Activated T-helper 1 cell treated with anti-CD3 and anti-CD28 coated beads, Interleukin-12 subunit alpha, Interleukin-12 subunit beta, Interleukin-2, Interleukin-4 antibody, amounts not matched to agents 30 ng/mL and 10 ng/mL and 1 ng/mL, durations not matched to agents 14 hours and 24 hours and 36 hours (primary cell): ENCODE measurements around the gene ZMPSTE24. TPM values are rescaled to one million over a fixed set of nuclear protein-coding genes. Genes with fewer than 3 reads are reported as not detected.

Experiments used
- DNase-seq: peaks from one replicate; pipeline ENCODE4 v3.0.0; 2021; ENCODE audit warnings: low spot score
- H3K27ac Mint-ChIP-seq: one replicate; pipeline ENCODE4 v1.8.0; 2021; ENCODE audit warnings: mild to moderate bottlenecking, mixed read lengths
- H3K27me3 Mint-ChIP-seq: one replicate; pipeline ENCODE4 v1.8.0; 2022; ENCODE audit warnings: mild to moderate bottlenecking, moderate library complexity, mixed read lengths; ENCODE audit not compliant: insufficient read depth
- H3K36me3 Mint-ChIP-seq: one replicate; pipeline ENCODE4 v1.8.0; 2021; ENCODE audit warnings: low read depth, mixed read lengths
- H3K4me1 Mint-ChIP-seq: one replicate; pipeline ENCODE4 v1.8.0; 2021; ENCODE audit warnings: low read depth, mixed read lengths
- H3K4me3 Mint-ChIP-seq: one replicate; pipeline ENCODE4 v1.8.0; 2021; ENCODE audit warnings: mild to moderate bottlenecking, moderate library complexity, mixed read lengths
- H3K9me3 Mint-ChIP-seq: one replicate; pipeline ENCODE4 v1.8.0; 2021; ENCODE audit warnings: mixed read lengths
- intact Hi-C: fragments of 100-400 bp; cut with micrococcal nuclease; formaldehyde crosslinking; loops from one replicate; pipeline ENCODE4 v1.15.1; 2024
- total RNA-seq: library from RNA; stranded (reverse); gene quantifications from 2 replicates; pipeline ENCODE4 v1.2.3, GENCODE V29; 2022

Gene ZMPSTE24
- total RNA-seq, 1 donor from 2014 or later = 50.2 TPM

DNA sequence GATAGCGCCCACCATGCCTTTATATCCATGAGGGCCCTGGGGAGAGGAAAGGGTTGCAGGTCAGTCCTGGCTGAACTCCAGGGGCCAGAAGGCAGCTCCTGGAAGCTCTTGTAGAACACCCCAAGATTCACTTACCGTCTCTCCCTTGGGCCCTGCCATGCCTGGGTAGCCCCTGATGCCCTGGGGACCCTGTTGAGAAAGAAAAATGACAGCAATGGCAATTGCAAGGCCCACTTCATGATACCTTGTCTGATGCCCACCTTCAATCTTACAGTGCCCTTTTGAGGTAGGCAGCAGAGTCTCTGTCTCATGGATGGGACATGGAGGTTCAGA is 52.1 kb downstream of the ZMPSTE24 start:
- H3K4me3 Mint-ChIP-seq = no peak overlapping the region
- peaks cover 23% of the 10 kb centered on the region for H3K4me1 Mint-ChIP-seq
- H3K9me3 Mint-ChIP-seq = no peaks in the 10 kb centered on the region
- no peak for DNase-seq
- H3K27me3 Mint-ChIP-seq = no peaks in the 10 kb centered on the region
- no peak overlapping the region for H3K27ac Mint-ChIP-seq
- intact Hi-C loops = no loop called here
- H3K36me3 Mint-ChIP-seq = peaks cover 6% of the 10 kb centered on the region

DNA sequence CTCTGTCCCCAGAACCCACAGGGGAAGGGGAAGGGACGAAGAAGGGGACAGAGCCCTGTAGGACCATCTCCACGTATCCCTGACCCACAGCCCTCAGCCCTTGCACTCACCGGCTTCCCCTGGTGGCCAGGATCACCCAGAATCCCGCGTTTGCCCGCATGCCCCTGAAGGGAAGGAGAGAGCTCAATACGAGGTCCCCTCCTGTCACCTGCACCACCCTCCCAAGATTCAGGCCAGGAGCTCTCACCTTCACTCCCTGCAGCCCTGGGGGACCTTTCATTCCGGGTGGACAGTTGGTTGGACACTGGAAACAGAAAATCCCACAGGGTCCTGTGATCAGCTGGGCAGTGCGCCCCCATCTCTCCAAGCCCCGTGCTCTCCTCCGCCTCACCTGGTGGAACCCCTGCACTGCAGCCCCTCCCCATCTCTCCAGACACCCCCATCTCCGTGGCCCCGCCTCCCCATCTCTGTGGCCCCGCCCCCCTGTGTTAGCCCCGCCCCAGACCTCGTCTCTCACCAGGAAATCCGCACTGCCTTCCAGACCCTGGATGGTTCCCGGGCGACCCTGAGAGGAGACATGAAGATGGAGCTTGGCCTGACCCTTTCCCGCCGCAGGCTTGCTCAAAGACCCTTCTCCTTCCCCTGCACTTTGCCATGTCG is 53.1 kb downstream of the ZMPSTE24 start:
- no peak for DNase-seq
- Mint-ChIP-seq H3K27me3 (peaks cover under 1% of the 10 kb centered on the region), H3K4me3 (peak overlapping the region; percentile 34), H3K27ac (peak overlapping the region; percentile 25), H3K36me3 (peaks cover 6% of the 10 kb centered on the region), H3K4me1 (peaks cover 29% of the 10 kb centered on the region), H3K9me3 (no peaks in the 10 kb centered on the region)
- intact Hi-C loops = no loop called here

- Mint-ChIP-seq H3K9me3 (no peaks in the 10 kb centered on the region), H3K27me3 (peaks cover 3% of the 10 kb centered on the region), H3K4me3 (no peak overlapping the region), H3K27ac (peak overlapping the region; percentile 42), H3K4me1 (peaks cover 31% of the 10 kb centered on the region), H3K36me3 (peaks cover 4% of the 10 kb centered on the region)
- no peak for DNase-seq
- intact Hi-C loops = no loop called here
These were observed 53.7 kb downstream of the ZMPSTE24 start for GRCh38 chr1:40311692-40312091.

- peaks cover 33% of the 10 kb centered on the region for H3K4me1 Mint-ChIP-seq
- peak overlapping the region; percentile 89 for H3K27ac Mint-ChIP-seq
- DNase-seq = peak; percentile 24
- H3K4me3 Mint-ChIP-seq = peak overlapping the region; percentile 73
- H3K27me3 Mint-ChIP-seq = peaks cover 8% of the 10 kb centered on the region
- intact Hi-C loops = no loop called here
- H3K9me3 Mint-ChIP-seq = no peaks in the 10 kb centered on the region
- H3K36me3 Mint-ChIP-seq = peaks cover 5% of the 10 kb centered on the region
These were observed 54.5 kb downstream of the ZMPSTE24 start for GRCh38 chr1:40312238-40313205.

GRCh38 chr1:40313329-40313957 is 55.4 kb downstream of the ZMPSTE24 start:
- Mint-ChIP-seq H3K4me1 (peaks cover 40% of the 10 kb centered on the region), H3K36me3 (peaks cover 10% of the 10 kb centered on the region), H3K9me3 (no peaks in the 10 kb centered on the region), H3K27me3 (peaks cover 13% of the 10 kb centered on the region), H3K4me3 (no peak overlapping the region), H3K27ac (peak overlapping the region; percentile 89)
- intact Hi-C loops = no loop called here
- no peak for DNase-seq

GRCh38 chr1:40313958-40314720 is 56.1 kb downstream of the ZMPSTE24 start:
- peaks cover 46% of the 10 kb centered on the region for H3K4me1 Mint-ChIP-seq
- DNase-seq = no peak
- intact Hi-C loops = loop anchor here (2.0 kb wide), 2 partner anchors 49 to 73 kb away; no protein-coding TSS in a partner anchor

DNA sequence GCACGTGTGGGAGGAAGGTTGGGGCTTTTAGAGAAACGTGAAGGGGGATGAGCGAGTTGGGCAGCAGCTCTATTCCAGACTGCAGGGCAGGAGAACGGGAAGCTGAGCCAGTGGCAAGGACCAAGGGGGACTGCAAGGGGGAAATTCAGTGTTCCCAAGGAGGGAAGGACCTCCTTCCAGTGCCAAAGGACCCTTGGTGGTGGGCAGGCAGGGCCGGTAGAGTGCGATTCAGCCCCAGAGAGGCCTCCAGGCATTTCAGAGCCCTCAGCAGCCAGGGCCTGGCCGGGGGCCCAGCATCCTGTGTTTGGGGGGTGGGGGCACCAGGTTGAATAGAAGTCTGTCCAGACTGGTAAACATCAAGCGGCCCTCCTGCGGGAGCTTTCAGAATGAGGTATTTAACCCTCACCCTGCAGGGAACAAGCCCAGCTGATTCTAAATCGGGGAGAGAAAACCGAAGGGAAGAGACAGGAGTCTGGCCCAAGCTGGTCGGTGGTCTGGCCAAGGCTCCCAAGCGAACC is 56.7 kb downstream of the ZMPSTE24 start:
- intact Hi-C loops = loop anchor here (1.0 to 5.0 kb wide), 8 partner anchors 24 to 217 kb away; partner anchors contain the start of genes PPT1 and ZMPSTE24
- peaks cover 12% of the 10 kb centered on the region for H3K36me3 Mint-ChIP-seq
- DNase-seq = no peak
- H3K27ac Mint-ChIP-seq = peak overlapping the region; percentile 43
- peaks cover 13% of the 10 kb centered on the region for H3K27me3 Mint-ChIP-seq
- peak overlapping the region; percentile 78 for H3K4me3 Mint-ChIP-seq
- no peaks in the 10 kb centered on the region for H3K9me3 Mint-ChIP-seq
- peaks cover 50% of the 10 kb centered on the region for H3K4me1 Mint-ChIP-seq

More at GRCh38 chr1:40313958-40314720, 56.1 kb downstream of the ZMPSTE24 start:
- Mint-ChIP-seq H3K36me3 (peaks cover 12% of the 10 kb centered on the region), H3K9me3 (no peaks in the 10 kb centered on the region), H3K4me3 (peak overlapping the region; percentile 78), H3K27me3 (peaks cover 13% of the 10 kb centered on the region), H3K27ac (peak overlapping the region; percentile 43)

- H3K27ac Mint-ChIP-seq = peak overlapping the region; percentile 23
- peaks cover 13% of the 10 kb centered on the region for H3K27me3 Mint-ChIP-seq
- H3K4me3 Mint-ChIP-seq = peak overlapping the region; percentile 78
- DNase-seq = peak; percentile 77
- H3K36me3 Mint-ChIP-seq = peaks cover 12% of the 10 kb centered on the region
- H3K9me3 Mint-ChIP-seq = no peaks in the 10 kb centered on the region
- peaks cover 49% of the 10 kb centered on the region for H3K4me1 Mint-ChIP-seq
- intact Hi-C loops = loop anchor here (1.0 to 5.0 kb wide), 8 partner anchors 23 to 218 kb away; partner anchors contain the start of genes PPT1 and ZMPSTE24
These were observed 57.3 kb downstream of the ZMPSTE24 start for GRCh38 chr1:40315239-40315794.

GRCh38 chr1:40315795-40316594 is 58.0 kb downstream of the ZMPSTE24 start:
- Mint-ChIP-seq H3K4me1 (peaks cover 45% of the 10 kb centered on the region), H3K27ac (peak overlapping the region; percentile 83), H3K27me3 (peaks cover 13% of the 10 kb centered on the region), H3K36me3 (peaks cover 10% of the 10 kb centered on the region), H3K4me3 (peak overlapping the region; percentile 78), H3K9me3 (no peaks in the 10 kb centered on the region)
- DNase-seq = no peak
- intact Hi-C loops = loop anchor here (1.0 to 5.0 kb wide), 9 partner anchors 22 to 219 kb away; partner anchors contain the start of genes PPT1 and ZMPSTE24

DNA sequence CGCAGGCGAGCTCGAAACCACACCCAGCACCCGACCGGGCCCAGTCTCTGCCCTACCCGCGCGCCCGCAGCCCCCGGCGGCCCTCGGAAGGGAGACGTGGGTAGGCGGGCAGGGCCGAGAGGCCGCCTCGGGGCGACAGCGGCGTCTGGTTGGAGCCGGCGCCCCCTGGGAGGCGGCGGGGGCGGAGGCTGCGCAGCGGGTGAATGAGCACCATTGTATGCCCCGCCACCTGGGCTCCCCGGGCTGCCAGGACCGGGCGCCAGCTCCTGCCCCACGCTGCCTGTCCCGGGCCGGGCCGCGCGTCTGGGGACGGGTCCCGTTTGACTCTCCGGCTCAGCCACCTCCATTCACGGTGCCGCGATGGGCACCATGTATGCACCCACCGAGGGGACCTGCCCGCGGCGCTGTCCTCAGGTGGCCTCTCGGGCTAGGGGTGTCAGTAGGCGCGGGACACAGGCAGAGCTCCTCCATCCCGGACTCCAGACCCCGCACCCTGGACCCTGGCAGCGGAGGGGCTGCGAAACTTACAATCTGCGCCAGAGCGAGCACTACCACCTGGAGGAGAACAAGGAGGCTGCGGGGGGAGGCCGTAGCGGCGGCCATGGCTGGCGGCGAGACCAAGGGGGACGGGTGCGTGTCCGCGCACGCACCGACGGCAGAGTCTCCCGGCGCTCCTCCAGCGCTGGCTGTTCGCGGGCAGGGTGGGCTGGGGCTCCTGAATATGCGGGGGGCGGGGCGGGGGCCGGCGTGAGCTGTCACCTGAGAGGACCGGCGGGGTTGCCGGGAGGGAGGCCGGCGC is 58.8 kb downstream of the ZMPSTE24 start, which contains the start of gene COL9A2:
COL9A2 (minus strand) TSS at position 692 of the 799 bp plus-strand sequence; CDS start at position 603, 89 bp downstream.
- Mint-ChIP-seq H3K4me3 (peak within 1 kb of the TSS; percentile 78), H3K27me3 (peaks cover 13% of the 10 kb centered on the region), H3K4me1 (peaks cover 45% of the 10 kb centered on the region), H3K36me3 (peaks cover 10% of the 10 kb centered on the region), H3K9me3 (no peaks in the 10 kb centered on the region), H3K27ac (peak within 1 kb of the TSS; percentile 58)
- intact Hi-C loops = loop anchor here (2.0 to 5.0 kb wide), 3 partner anchors 88 to 219 kb away; partner anchors contain the start of gene PPT1
- peak; percentile 37 for DNase-seq
